SH-SY5Y (cell line): ENCODE data around the gene AMDHD2.

Source experiments
- GATA2 ChIP-seq: IDR thresholded peaks from 2 replicates; pipeline ENCODE4 v1.6.1; 2011; ENCODE audit warnings: mild to moderate bottlenecking, low read depth, low read length
- GATA3 ChIP-seq: IDR thresholded peaks from 2 replicates; pipeline ENCODE4 v1.6.1; 2011; ENCODE audit warnings: low read depth, mild to moderate bottlenecking, low read length, moderate library complexity

Gene AMDHD2

DNA sequence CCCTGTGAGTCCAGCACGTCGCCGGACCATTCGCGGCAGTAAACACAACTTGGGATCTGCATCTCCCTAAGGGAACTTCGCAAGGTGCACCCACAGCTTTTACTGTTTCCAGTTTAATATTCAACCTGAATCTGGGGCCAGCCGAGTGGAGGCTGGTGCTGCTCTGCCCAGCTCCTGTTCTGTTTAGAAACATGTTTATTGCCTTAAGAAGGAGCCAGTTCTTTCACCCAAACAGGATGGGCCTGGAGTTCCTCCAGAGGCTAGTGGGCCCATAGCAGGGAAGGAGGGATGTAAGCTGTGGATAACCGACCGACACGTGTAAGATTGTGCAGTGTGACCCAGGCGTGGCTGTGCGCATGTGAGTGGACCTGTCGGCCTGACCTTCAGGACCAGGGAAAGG, 27.9 kb upstream of the AMDHD2 start:
- TF ChIP-seq GATA2 = no peak
- TF ChIP-seq GATA3 = no peak

- TF ChIP-seq GATA3 (no peak), GATA2 (no peak)
Observed at GRCh38 chr16:2493605-2494004, 26.6 kb upstream of the AMDHD2 start.

DNA sequence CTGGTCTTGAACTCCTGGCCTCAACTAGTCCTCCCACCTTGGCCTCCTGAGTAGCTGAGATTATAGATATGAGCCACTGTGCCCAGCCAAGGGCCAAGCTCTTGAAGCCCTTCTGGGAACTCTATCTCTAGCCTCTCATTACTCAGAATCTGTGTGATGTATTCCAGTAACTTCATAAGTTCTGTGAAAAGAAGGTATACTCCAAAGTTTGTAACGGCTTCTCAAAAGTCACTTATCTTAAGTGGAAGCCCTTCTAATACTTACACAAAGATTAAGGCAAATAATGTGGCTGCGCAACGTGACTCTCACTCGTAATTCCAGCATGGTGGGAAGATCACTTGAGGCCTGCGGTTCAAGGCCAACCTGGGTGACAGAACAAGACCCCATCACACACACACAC, 25.6 kb upstream of the AMDHD2 start:
- TF ChIP-seq GATA2 (no peak), GATA3 (no peak)

GRCh38 chr16:2495041-2495440, 25.1 kb upstream of the AMDHD2 start:
- TF ChIP-seq GATA2 (no peak), GATA3 (no peak)

DNA sequence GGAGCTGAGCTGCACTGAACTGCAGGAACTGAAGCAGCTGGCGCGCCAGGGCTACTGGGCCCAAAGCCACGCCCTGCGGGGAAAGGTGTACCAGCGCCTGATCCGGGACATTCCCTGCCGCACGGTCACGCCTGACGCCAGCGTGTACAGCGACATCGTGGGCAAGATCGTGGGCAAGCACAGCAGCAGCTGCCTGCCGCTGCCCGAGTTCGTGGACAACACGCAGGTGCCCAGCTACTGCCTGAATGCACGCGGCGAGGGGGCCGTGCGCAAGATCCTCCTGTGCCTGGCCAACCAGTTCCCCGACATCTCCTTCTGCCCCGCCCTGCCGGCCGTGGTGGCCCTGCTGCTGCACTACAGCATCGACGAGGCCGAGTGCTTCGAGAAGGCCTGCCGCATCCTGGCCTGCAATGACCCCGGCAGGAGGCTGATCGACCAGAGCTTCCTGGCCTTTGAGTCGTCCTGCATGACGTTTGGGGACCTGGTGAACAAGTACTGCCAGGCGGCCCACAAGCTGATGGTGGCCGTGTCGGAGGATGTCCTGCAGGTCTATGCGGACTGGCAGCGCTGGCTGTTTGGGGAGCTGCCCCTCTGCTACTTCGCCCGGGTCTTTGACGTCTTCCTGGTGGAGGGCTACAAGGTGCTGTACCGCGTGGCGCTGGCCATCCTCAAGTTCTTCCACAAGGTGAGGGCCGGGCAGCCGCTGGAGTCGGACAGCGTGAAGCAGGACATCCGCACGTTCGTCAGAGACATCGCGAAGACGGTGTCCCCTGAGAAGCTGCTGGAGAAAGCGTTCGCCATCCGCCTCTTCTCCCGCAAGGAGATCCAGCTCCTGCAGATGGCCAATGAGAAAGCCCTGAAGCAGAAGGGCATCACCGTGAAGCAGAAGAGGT, 23.7 kb upstream of the AMDHD2 start:
- TF ChIP-seq GATA3 (no peak), GATA2 (no peak)

GRCh38 chr16:2497116-2497630, 23.0 kb upstream of the AMDHD2 start:
- no peak for TF ChIP-seq GATA2
- TF ChIP-seq GATA3 = no peak

GRCh38 chr16:2497695-2498484, 22.3 kb upstream of the AMDHD2 start:
- no peak for TF ChIP-seq GATA2
- no peak for TF ChIP-seq GATA3

DNA sequence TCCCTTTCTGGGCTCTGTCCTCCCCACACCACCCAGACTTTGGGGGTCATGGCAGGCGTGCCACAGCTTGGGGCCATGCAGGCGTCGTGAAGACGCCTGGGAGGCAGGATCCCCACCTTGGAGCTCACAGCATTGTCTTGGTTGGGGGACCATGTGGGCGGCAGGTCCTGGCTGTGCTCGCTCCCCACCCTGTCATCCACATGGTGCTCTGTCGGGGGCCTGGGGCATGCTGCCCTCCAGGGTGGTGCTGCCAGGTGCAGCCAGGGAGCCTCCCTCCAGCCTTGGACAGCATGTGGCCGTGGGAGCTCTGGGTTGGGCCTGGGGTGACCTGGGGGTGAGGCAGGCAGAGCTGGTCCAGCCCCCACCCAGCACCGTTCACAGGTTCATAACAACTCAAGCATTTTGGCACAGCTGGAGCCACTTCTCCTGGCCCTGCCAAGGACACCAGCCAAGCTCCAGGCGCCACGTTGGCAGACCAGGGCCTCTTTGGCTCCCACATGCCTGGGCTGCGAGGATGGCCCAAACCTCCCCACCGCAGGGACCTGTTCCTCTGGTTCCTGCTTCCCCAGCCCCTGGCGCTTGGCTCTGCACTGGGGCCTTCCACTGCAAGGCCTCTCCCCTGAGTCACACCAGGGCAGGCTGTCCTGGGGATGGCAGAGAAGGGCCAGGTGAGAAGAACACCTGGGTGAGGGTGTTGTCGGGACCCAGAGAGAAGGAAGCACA, 21.5 kb upstream of the AMDHD2 start:
- no peak for TF ChIP-seq GATA3

DNA sequence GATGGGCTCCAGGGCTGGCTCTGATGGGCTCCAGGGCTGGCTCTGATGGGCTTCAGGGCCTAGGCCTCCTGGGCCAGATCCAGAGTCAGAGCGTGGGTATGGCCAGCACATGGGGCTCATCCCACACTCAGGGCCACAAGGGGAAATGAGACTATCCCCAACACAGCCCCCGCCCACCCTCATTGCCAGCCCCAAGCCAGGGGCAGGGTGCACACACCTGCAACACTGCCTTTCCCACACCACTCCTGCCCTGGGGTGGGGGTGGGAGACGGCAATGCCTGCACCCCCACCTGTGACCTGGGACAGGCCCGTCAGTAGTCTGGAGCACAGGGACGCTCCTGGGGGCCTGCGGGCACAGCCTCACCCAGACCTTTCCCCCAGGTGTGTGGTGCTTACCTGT, 20.7 kb upstream of the AMDHD2 start:
- TF ChIP-seq GATA2 = no peak

DNA sequence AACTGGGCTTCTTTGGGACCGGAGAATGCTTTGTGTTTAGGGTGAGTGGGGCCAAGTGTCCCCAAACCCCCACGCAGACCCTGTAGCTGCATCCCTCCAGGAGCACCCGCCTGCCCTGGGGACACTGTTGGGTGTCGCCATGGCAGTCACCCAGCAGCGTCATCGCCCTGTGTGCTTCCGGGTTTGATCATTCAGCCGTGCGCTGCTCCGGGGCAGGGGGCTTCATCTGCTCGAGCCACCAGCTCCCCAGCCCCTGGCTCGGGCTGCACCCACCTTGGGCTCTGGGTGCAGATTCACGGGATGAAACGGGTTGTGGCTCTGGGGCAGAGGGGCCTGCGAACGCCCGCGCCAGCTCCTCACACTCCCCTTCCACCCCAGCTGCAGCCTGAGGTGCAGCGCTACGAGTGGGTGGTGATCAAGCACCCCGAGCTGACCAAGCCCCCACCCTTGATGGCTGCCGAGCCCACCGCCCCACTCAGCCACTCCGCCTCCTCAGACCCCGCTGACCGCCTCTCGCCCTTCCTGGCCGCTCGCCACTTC, 20.2 kb upstream of the AMDHD2 start:
- TF ChIP-seq GATA3 (no peak), GATA2 (no peak)

- TF ChIP-seq GATA2 = no peak
- TF ChIP-seq GATA3 = no peak
Observed at GRCh38 chr16:2500430-2500917, 19.7 kb upstream of the AMDHD2 start.

DNA sequence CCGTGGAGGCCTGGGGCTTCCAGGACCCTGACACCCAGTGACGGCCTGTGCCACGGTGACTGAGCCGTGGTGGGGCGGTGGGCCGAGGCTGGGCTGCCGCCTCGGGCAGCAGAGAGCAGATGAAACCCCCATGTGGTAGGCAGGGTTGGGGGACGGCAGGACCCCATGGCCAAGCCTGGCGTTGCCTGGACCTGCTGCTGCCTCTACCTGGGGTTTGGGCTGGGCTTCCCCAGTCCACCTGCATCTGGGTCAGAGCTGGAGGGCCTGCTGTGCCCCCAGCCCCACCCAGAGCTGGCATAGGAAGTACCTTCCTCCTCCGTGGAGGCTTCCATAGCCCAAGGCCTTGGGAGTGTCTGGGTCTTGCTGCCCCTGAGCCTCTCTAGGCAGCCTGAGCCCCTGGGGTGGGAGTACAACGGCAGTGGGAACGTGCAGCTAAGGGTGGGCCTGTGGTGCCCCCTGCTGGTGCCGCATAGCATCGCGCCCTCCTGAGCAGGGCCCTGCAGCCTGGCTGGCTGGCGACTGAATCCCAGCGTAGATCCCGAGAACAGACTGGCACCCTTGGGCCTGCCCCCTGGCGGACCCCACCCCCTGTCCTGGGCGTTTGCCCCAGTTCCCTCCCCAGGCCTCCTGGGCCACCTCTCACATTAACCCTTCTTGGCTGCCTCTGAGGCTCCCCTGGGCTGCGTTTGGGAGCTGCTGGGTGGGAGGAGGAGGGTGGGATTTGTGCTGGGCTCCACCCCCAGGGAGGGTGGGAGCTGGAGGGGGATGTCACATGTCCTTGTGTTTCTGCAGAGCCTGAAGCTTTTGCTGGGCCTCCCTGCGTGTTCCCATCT, 19.0 kb upstream of the AMDHD2 start:
- no peak for TF ChIP-seq GATA2
- no peak for TF ChIP-seq GATA3
